ENCODE results near the gene THSD7B. TPM values are rescaled to one million over a fixed set of nuclear protein-coding genes. Genes with fewer than 3 reads are reported as not detected.

THSD7B gene
- polyA plus RNA-seq, 2 of the 4 experiments (the other 2 are of a cell fraction), result not detected

- whole genome bisulfite sequencing (ENCODE audit: missing lambda C conversion rate), result 47% methylated on average over 2 of the region's 2 CpGs
- CTCF ChIA-PET, result interaction anchor here (1.3 kb wide), 1 partner anchor 11 kb away, joined by 5 read pairs; no protein-coding TSS in a partner anchor
- no peak for FAIRE-seq
Measured at GRCh38 chr2:137255345-137255744, 490.0 kb downstream of the THSD7B start.

More at GRCh38 chr2:137255345-137255744, 490.0 kb downstream of the THSD7B start:
- no peaks in the 10 kb centered on the region for H3K9me3 ChIP-seq
- H3K4me2 ChIP-seq, result no peak overlapping the region
- DNase-seq (ENCODE audit: low read depth in 1 of 2, low spot score in 1 of 2), result no peak
- TF ChIP-seq REST (IDR thresholded peaks at IDR 0.05) (no peak), BHLHE40 (IDR thresholded peaks at IDR 0.05; ENCODE audit: low read depth, low read length) (no peak), JUN (IDR thresholded peaks at IDR 0.05) (no peak), USF2 (IDR thresholded peaks at IDR 0.05) (no peak), NPAS2 (CRISPR knock-in tag; IDR thresholded peaks at IDR 0.05; ENCODE audit: borderline replicate concordance) (no peak), RFX5 (IDR thresholded peaks at IDR 0.05) (no peak), ATOH8 (CRISPR knock-in tag; IDR thresholded peaks at IDR 0.05; ENCODE audit: low read depth) (no peak), HOXA7 (CRISPR knock-in tag; IDR thresholded peaks at IDR 0.05) (no peak), ZNF302 (CRISPR knock-in tag; IDR thresholded peaks at IDR 0.05) (no peak), EP300 (IDR thresholded peaks at IDR 0.05) (no peak), HOXB13 (CRISPR knock-in tag; IDR thresholded peaks at IDR 0.05; ENCODE audit: low read depth) (no peak), HES2 (IDR thresholded peaks at IDR 0.05) (no peak), HDAC2 (IDR thresholded peaks at IDR 0.05) (no peak), POLR2AphosphoS2 (conservative IDR thresholded peaks at IDR 0.05; ENCODE audit: low read length) (no peak), HMGXB4 (CRISPR knock-in tag; IDR thresholded peaks at IDR 0.05; ENCODE audit: borderline replicate concordance) (no peak), RARB (CRISPR knock-in tag; IDR thresholded peaks at IDR 0.05) (no peak), NR3C1 (IDR thresholded peaks at IDR 0.05) (no peak)
- H3K4me3 ChIP-seq, result no peak overlapping the region
- no peaks in the 10 kb centered on the region for H3K4me1 ChIP-seq
- H3K27ac ChIP-seq, result no peak overlapping the region
- ATAC-seq, result no peak
- POLR2A ChIA-PET, result no interaction called here
